OCI-LY7 (cell line): ENCODE results near the gene MSTN. TPM values are rescaled to one million over a fixed set of nuclear protein-coding genes. Genes with fewer than 3 reads are reported as not detected.

Experiments
- BruUV-seq: library from RNA; stranded (reverse); fragments of 400-500 nt; replicated peaks from 2 replicates; lab custom pipeline; 2021; lab: Mats Ljungman, UMichigan
- CTCF ChIA-PET: fragments of 300-600 bp; sonication (Branson Sonifier 250); formaldehyde crosslinking; loops from one replicate; lab custom pipeline; 2022; ENCODE audit warnings: antibody characterized with exemption; ENCODE audit not compliant: unreplicated experiment; lab: Charles Lee
- POLR2A ChIA-PET: fragments of 300-600 bp; sonication (Branson Sonifier 250); formaldehyde crosslinking; loops from one replicate; lab custom pipeline; 2022; ENCODE audit warnings: antibody characterized with exemption; lab: Charles Lee
- DNase-seq: peaks from one replicate; pipeline ENCODE4 v3.0.0-alpha.2; 2015; ENCODE audit warnings: low spot score
- H2AFZ ChIP-seq: fragments of 200-600 bp; sonication (generic), shearing (Covaris generic); 2 replicates; pipeline ENCODE4 v1.6.1; 2014; ENCODE audit warnings: mild to moderate bottlenecking, antibody characterized with exemption, low read length, moderate library complexity
- H3K27ac ChIP-seq: fragments of 200-600 bp; sonication (generic); 2 replicates; pipeline ENCODE4 v1.5.1; 2014; ENCODE audit warnings: mixed run types, low read depth, mild to moderate bottlenecking, moderate library complexity, low read length, inconsistent platforms; ENCODE audit not compliant: poor library complexity, severe bottlenecking
- H3K36me3 ChIP-seq: fragments of 200-600 bp; sonication (generic); 2 replicates; pipeline ENCODE4 v1.6.1; 2014; ENCODE audit warnings: mild to moderate bottlenecking, antibody characterized with exemption, low read length, moderate library complexity, mixed read lengths; ENCODE audit not compliant: insufficient read depth
- H3K4me1 ChIP-seq: fragments of 200-600 bp; sonication (generic); 2 replicates; pipeline ENCODE4 v1.5.1; 2014; ENCODE audit warnings: mild to moderate bottlenecking, low read length; ENCODE audit not compliant: insufficient read depth, poor library complexity, severe bottlenecking
- H3K4me2 ChIP-seq: fragments of 200-600 bp; sonication (generic); 2 replicates; pipeline ENCODE4 v1.6.1; 2014; ENCODE audit warnings: mild to moderate bottlenecking, low read length
- H3K4me3 ChIP-seq: fragments of 200-600 bp; sonication (generic); 2 replicates; pipeline ENCODE4 v1.5.1; 2014; ENCODE audit warnings: mild to moderate bottlenecking, low read depth, low read length; ENCODE audit not compliant: poor library complexity, severe bottlenecking
- H3K79me2 ChIP-seq: fragments of 200-600 bp; sonication (generic); 2 replicates; pipeline ENCODE4 v1.6.1; 2016; ENCODE audit warnings: low read depth, mild to moderate bottlenecking, low read length, moderate library complexity, mixed read lengths; ENCODE audit not compliant: insufficient read depth
- H3K9me2 ChIP-seq: fragments of 200-600 bp; sonication (generic); 2 replicates; pipeline ENCODE4 v1.6.1; 2016; ENCODE audit warnings: mild to moderate bottlenecking, low read length, mixed read lengths; ENCODE audit not compliant: insufficient read depth
- H3K9me3 ChIP-seq: fragments of 200-600 bp; sonication (generic); 2 replicates; pipeline ENCODE4 v1.6.1; 2014; ENCODE audit warnings: mild to moderate bottlenecking, mixed run types, low read length, mixed read lengths
- H4K20me1 ChIP-seq: fragments of 200-600 bp; sonication (generic); 2 replicates; pipeline ENCODE4 v1.6.1; 2014; ENCODE audit warnings: mild to moderate bottlenecking, antibody characterized with exemption, low read length, moderate library complexity, mixed read lengths; ENCODE audit not compliant: insufficient read depth
- CTCF ChIP-seq: fragments of 200-600 bp; sonication (generic); conservative IDR thresholded peaks from 2 replicates; pipeline ENCODE4 v1.5.1; 2014; ENCODE audit warnings: mild to moderate bottlenecking, antibody characterized with exemption, low read length, moderate library complexity, mixed read lengths
- EZH2phosphoT487 ChIP-seq: fragments of 200-600 bp; sonication (generic); IDR thresholded peaks from 2 replicates; pipeline ENCODE4 v1.6.1; 2018; ENCODE audit warnings: low read depth, borderline replicate concordance, mild to moderate bottlenecking, mixed run types, antibody characterized with exemption, low read length, moderate library complexity, mixed read lengths
- intact Hi-C: fragments of 100-400 bp; cut with micrococcal nuclease; formaldehyde crosslinking; loops from one replicate; pipeline ENCODE4 v1.10.0; 2022; ENCODE audit not compliant: unreplicated experiment
- total RNA-seq, 2 experiments: library from RNA; depleted of rRNA in 1 of 2; stranded (reverse); fragments of >200 nt in 1 of 2; shearing (Covaris generic) in 1 of 2; gene quantifications; 2 replicates each; pipeline ENCODE4 v1.2.3, GENCODE V29; 2014 to 2022

The MSTN gene
- total RNA-seq, 2 experiments from 2014 or later: not detected

DNA sequence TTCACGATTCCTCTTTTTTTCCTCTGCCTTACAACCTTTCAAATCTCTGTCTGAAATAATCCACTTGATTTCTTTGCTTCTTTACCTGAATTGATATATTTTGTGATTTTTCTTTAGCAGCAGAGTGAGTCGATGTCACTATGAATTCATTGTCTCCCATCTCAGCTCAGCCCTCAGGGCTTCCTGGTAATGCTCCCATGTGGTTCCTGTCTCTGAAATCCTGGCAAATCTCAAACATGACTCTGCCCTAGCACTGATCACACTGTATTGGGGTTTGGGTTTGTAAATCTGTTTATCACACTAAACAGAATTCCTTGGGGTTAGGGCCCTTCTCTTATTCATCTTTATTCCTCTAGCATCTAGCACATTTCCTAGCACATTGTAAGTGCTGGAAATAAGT is 43.0 kb upstream of the MSTN start:
- no peak overlapping the region for H3K4me2 ChIP-seq
- no peak overlapping the region for H2AFZ ChIP-seq
- no peaks in the 10 kb centered on the region for H3K9me2 ChIP-seq
- intact Hi-C loops: no loop called here
- H3K79me2 ChIP-seq: no peaks in the 10 kb centered on the region
- no peak overlapping the region for H3K4me3 ChIP-seq
- H4K20me1 ChIP-seq: no peaks in the 10 kb centered on the region
- no TSS peak for BruUV-seq
- ChIA-PET POLR2A (no interaction called here), CTCF (no interaction called here)
- no peaks in the 10 kb centered on the region for H3K36me3 ChIP-seq
- H3K4me1 ChIP-seq: no peaks in the 10 kb centered on the region
- no peaks in the 10 kb centered on the region for H3K9me3 ChIP-seq
- no peak for TF ChIP-seq EZH2phosphoT487
- TF ChIP-seq CTCF: no peak
- H3K27ac ChIP-seq: no peak overlapping the region
- no peak for DNase-seq

DNA sequence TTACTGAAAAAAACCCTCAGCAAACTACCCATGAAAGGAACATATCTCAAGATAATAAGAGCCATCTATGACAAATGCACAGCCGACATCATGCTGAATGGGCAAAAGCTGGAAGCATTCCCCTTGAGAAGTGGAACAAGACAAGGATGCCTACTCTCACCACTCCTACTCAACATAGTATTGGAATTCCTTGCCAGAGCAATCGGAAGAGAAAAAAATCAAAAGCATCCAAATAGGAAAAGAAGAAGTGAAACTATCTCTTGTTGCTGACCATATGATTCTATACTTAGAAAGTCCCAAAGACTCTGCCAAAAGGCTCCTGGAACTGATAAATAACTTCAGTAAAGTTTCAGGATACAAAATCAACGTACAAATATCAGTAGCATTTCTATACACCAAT is 40.6 kb upstream of the MSTN start:
- CTCF ChIA-PET: no interaction called here
- no TSS peak for BruUV-seq
- Histone ChIP-seq H3K4me1 (no peaks in the 10 kb centered on the region), H3K36me3 (no peaks in the 10 kb centered on the region), H3K9me3 (no peaks in the 10 kb centered on the region), H3K4me3 (no peak overlapping the region), H3K9me2 (no peaks in the 10 kb centered on the region), H3K4me2 (no peak overlapping the region), H2AFZ (no peak overlapping the region), H3K27ac (no peak overlapping the region), H4K20me1 (no peaks in the 10 kb centered on the region), H3K79me2 (no peaks in the 10 kb centered on the region)
- intact Hi-C loops: no loop called here
- TF ChIP-seq EZH2phosphoT487: no peak
- no peak for TF ChIP-seq CTCF
- POLR2A ChIA-PET: no interaction called here
- DNase-seq: no peak

DNA sequence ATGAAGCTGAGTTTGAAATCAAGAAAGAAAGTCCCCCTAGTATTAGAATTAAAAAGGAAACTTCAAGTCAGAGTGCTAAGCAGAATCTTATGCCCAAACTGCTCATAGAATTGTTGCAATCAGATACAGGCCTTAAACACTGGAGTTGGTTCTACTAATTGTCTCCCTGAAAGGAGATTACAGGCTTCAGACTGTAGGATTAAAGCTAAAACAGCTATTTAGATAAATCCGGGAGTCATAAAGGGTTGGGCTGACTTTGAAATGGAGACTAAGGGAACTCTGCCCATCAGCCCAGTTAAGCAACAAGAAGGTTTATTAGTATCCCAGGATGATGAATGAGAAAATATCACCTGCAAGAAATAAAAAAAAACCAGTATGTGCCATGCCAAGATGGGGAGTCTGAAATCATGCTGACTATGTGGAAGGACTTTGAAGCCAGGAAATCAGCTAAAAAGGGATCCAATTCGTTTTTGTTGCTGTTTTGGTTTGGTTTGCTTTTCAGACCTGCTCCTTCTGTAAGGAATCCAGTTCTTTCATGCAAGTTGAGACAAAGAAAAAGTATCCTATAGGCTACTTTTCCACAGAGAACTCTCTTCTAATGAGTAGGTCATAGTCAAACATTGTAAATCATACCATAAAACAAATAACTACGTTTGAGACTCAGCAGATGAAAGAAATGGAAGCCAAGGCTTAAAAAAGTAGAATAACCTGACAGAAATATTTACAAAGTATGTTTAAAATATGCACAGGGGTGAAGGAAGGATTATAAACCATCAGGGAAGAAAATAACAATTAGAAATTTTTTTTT is 37.6 kb upstream of the MSTN start:
- no peaks in the 10 kb centered on the region for H3K4me1 ChIP-seq
- no peaks in the 10 kb centered on the region for H4K20me1 ChIP-seq
- no peaks in the 10 kb centered on the region for H3K9me3 ChIP-seq
- H3K27ac ChIP-seq: no peak overlapping the region
- H3K4me3 ChIP-seq: no peak overlapping the region
- no peaks in the 10 kb centered on the region for H3K79me2 ChIP-seq
- H3K9me2 ChIP-seq: no peaks in the 10 kb centered on the region
- ChIA-PET CTCF (no interaction called here), POLR2A (interaction anchor here (0.9 kb wide), 1 partner anchor 28 kb away, joined by 3 read pairs; no protein-coding TSS in a partner anchor)
- H2AFZ ChIP-seq: no peak overlapping the region
- BruUV-seq: no TSS peak
- H3K4me2 ChIP-seq: no peak overlapping the region
- no peak for TF ChIP-seq CTCF
- no peak for TF ChIP-seq EZH2phosphoT487
- intact Hi-C loops: no loop called here
- no peaks in the 10 kb centered on the region for H3K36me3 ChIP-seq
- no peak for DNase-seq
